A549 (cell line): ENCODE measurements around the gene CYP26A1. TPM values are rescaled to one million over a fixed set of nuclear protein-coding genes. Genes with fewer than 3 reads are reported as not detected.

Experiments used
- ATAC-seq, 2 experiments: fragments of 200-7000 bp in 1 of 2; fragments of >200 bp in 1 of 2; cut with Nextera tagmentation in 1 of 2; cut with Tn5 transposase in 1 of 2; 3 replicates each; pipeline versions ENCODE4 v1.8.0 to v1.9.1; 2018 to 2020; ENCODE audit warnings: mild to moderate bottlenecking in 1 of 2, moderate library complexity in 1 of 2
- CTCF ChIA-PET: fragments of 300-600 bp; sonication (Branson Sonifier 250); formaldehyde crosslinking; extraction: SDS; loops from one replicate; lab custom pipeline; 2021; ENCODE audit warnings: antibody characterized with exemption, inconsistent platforms; lab: Yijun Ruan, JAX
- POLR2A ChIA-PET: fragments of 350-600 bp; formaldehyde crosslinking; extraction: SDS; loops from one replicate; lab custom pipeline; 2021; ENCODE audit warnings: antibody characterized with exemption, inconsistent platforms; lab: Yijun Ruan, JAX
- DNase-seq, 2 experiments: peaks; one replicate each; pipeline versions ENCODE4 v3.0.0 to v3.0.0-alpha.2; 2011 to 2016; ENCODE audit warnings: low read depth in 1 of 2, low spot score in 1 of 2
- FAIRE-seq: peaks from 2 replicates; lab custom pipeline; 2011; peaks lifted over from hg19 to GRCh38; lab: Jason Lieb, UNC
- H3K27ac ChIP-seq, 2 experiments: fragments of >200 bp; sonication (Bioruptor Twin); formaldehyde crosslinking; 3 replicates each; pipeline ENCODE4 v1.5.1; 2016 to 2017
- H3K4me1 ChIP-seq: fragments of >200 bp; sonication (Bioruptor Twin); formaldehyde crosslinking; 3 replicates; pipeline ENCODE4 v1.6.1; 2016
- H3K4me2 ChIP-seq: fragments of >200 bp; sonication (Bioruptor Twin); formaldehyde crosslinking; 3 replicates; pipeline ENCODE4 v1.6.1; 2016
- H3K4me3 ChIP-seq: fragments of >200 bp; sonication (Bioruptor Twin); formaldehyde crosslinking; 3 replicates; pipeline ENCODE4 v1.5.1; 2016
- H3K9me3 ChIP-seq: fragments of >200 bp; sonication (Bioruptor Twin); formaldehyde crosslinking; 3 replicates; pipeline ENCODE4 v1.6.1; 2016
- CBX8 ChIP-seq: fragments of 200-600 bp; sonication (generic); IDR thresholded peaks from 2 replicates; pipeline ENCODE4 v1.6.1; 2016
- CHD2 ChIP-seq: fragments of 150-350 bp; IDR thresholded peaks from 2 replicates; pipeline ENCODE4 v1.6.1; 2014; ENCODE audit warnings: low read length; ENCODE audit not compliant: partially characterized antibody
- CHD4 ChIP-seq: fragments of 200-600 bp; sonication (generic); IDR thresholded peaks from 2 replicates; pipeline ENCODE4 v1.6.1; 2016; ENCODE audit warnings: antibody characterized with exemption, mild to moderate bottlenecking, borderline replicate concordance
- EHMT2 ChIP-seq: fragments of 200-600 bp; sonication (generic); IDR thresholded peaks from 2 replicates; pipeline ENCODE4 v1.6.1; 2016; ENCODE audit warnings: antibody characterized with exemption, low read depth, mild to moderate bottlenecking, moderate library complexity
- EP300 ChIP-seq, 2 experiments: fragments of >200 bp; sonication (Bioruptor Twin); formaldehyde crosslinking; IDR thresholded peaks; 2 replicates in 1 of 2; 3 replicates in 1 of 2; pipeline ENCODE4 v1.6.1; 2016 to 2017
- ESRRA ChIP-seq: fragments of 150-350 bp; IDR thresholded peaks from 2 replicates; pipeline ENCODE4 v1.6.1; 2014; ENCODE audit warnings: mild to moderate bottlenecking, low read length, borderline replicate concordance
- FOSL2 ChIP-seq, 2 experiments: fragments of 450-650 bp in 1 of 2; fragments of >200 bp in 1 of 2; sonication (Bioruptor Twin) in 1 of 2; formaldehyde crosslinking; IDR thresholded peaks; 2 replicates each; pipeline versions ENCODE4 v1.5.0 to v1.6.1; 2016 to 2020; ENCODE audit warnings: mild to moderate bottlenecking in 1 of 2, moderate library complexity in 1 of 2
- HDAC2 ChIP-seq: fragments of 200-600 bp; sonication (generic); IDR thresholded peaks from 2 replicates; pipeline ENCODE4 v1.6.1; 2016
- HMGXB4 ChIP-seq: fragments of 250-450 bp; sonication (Bioruptor Pico); IDR thresholded peaks from 2 replicates; pipeline ENCODE4 v1.5.0; 2021; ENCODE audit warnings: mild to moderate bottlenecking, moderate library complexity, borderline replicate concordance
- HOXB13 ChIP-seq: fragments of 250-450 bp; sonication (Bioruptor Pico); IDR thresholded peaks from 2 replicates; pipeline ENCODE4 v1.5.0; 2020; ENCODE audit warnings: low read depth, mild to moderate bottlenecking, moderate library complexity
- JUNB ChIP-seq: fragments of >200 bp; sonication (Bioruptor Twin); formaldehyde crosslinking; IDR thresholded peaks from 2 replicates; pipeline ENCODE4 v1.6.1; 2016
- NPAS2 ChIP-seq: fragments of 250-450 bp; sonication (Bioruptor Pico); IDR thresholded peaks from 2 replicates; pipeline ENCODE4 v1.8.0; 2022; ENCODE audit warnings: mild to moderate bottlenecking, moderate library complexity, borderline replicate concordance
- PHF8 ChIP-seq: fragments of 200-600 bp; sonication (generic); IDR thresholded peaks from 2 replicates; pipeline ENCODE4 v1.6.1; 2016; ENCODE audit warnings: low read depth, mild to moderate bottlenecking, antibody characterized with exemption, moderate library complexity, borderline replicate concordance
- POLR2A ChIP-seq: IDR thresholded peaks from 2 replicates; pipeline ENCODE4 v1.6.1; 2012; ENCODE audit warnings: mild to moderate bottlenecking, low read length
- REST ChIP-seq: fragments of 200-600 bp; sonication (generic); IDR thresholded peaks from 2 replicates; pipeline ENCODE4 v1.6.1; 2016; ENCODE audit warnings: antibody characterized with exemption, mild to moderate bottlenecking, moderate library complexity
- RFX5 ChIP-seq: fragments of 450-650 bp; IDR thresholded peaks from 2 replicates; pipeline ENCODE4 v1.7.1; 2014; ENCODE audit warnings: antibody characterized with exemption, mild to moderate bottlenecking, moderate library complexity
- SREBF2 ChIP-seq: fragments of 450-650 bp; IDR thresholded peaks from 2 replicates; pipeline ENCODE4 v1.6.1; 2014; ENCODE audit warnings: mild to moderate bottlenecking, moderate library complexity
- ZFP36 ChIP-seq: fragments of 450-650 bp; IDR thresholded peaks from 2 replicates; pipeline ENCODE4 v1.6.1; 2014; ENCODE audit warnings: borderline replicate concordance; ENCODE audit not compliant: partially characterized antibody
- WGBS: methylation state at CpG from one replicate; pipeline ENCODE4 v1.1.6; 2017; ENCODE audit errors: missing lambda C conversion rate; 5-methylcytosine and 5-hydroxymethylcytosine counted together
- polyA plus RNA-seq, 4 experiments: library from polyadenylated mRNA; depleted of rRNA in 3 of 4; stranded (reverse); fragments of >200 nt; fragmentation: RNase III in 1 of 4; extraction: RNeasy Plus Mini Kit Qiagen cat#74134 plus additional on column Dnase treatment in 1 of 4; gene quantifications; 2 replicates in 3 of 4; 3 replicates in 1 of 4; pipeline ENCODE4 v1.2.3, GENCODE V29; 2011 to 2017
- TF ChIP-seq, protein P1 (sequence below): IDR thresholded peaks from 2 replicates; pipeline ENCODE4 v1.6.1; 2012; ENCODE audit warnings: low read depth, borderline replicate concordance
- TF ChIP-seq, protein P2 (sequence below): IDR thresholded peaks from 2 replicates; pipeline ENCODE4 v1.6.1; 2012

CYP26A1 gene
- polyA plus RNA-seq, 2 of the 4 experiments (the other 2 are of a cell fraction) = 1.3 to 7.2 TPM

DNA sequence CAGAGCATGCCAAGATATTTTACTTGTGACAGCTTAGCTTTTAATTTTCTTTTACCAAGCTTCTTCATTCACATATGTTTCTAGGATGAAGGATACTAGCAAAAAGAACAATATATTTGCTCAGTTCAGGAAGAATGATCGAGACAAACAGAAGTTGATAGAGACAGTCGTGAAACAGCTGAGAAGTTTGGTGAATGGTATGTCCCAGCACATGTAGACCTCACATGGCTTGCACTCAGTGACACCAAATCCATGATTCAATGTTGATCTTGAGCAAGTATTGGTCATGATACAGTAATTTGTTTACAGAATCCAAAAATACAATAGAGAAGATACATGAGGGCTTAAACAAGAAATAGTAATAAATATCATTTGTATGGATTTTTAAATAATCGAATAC lies 15.6 kb upstream of the CYP26A1 start:
- Histone ChIP-seq H3K4me1 (no peaks in the 10 kb centered on the region), H3K9me3 (no peaks in the 10 kb centered on the region), H3K4me2 (no peak overlapping the region), H3K4me3 (no peak overlapping the region), H3K27ac (no peak overlapping the region)
- 60% methylated on average over 3 of the region's 3 CpGs for WGBS
- ChIA-PET CTCF (interaction anchor here (0.9 to 2.1 kb wide), 3 partner anchors 13 to 294 kb away, joined by 3 to 10 read pairs (median 4); no protein-coding TSS in a partner anchor), POLR2A (interaction anchor here (1.3 kb wide), 1 partner anchor 15 kb away, joined by 3 read pairs; the partner anchor contains the start of gene CYP26A1)
- TF ChIP-seq ESRRA (no peak), CHD2 (no peak)
- ATAC-seq (no peak), FAIRE-seq (no peak), DNase-seq (no peak)

- 93% methylated on average over 62 of the region's 67 CpGs for WGBS
- Histone ChIP-seq H3K27ac (no peak within 1 kb of the TSS), H3K4me3 (no peak within 1 kb of the TSS), H3K4me1 (no peaks in the 10 kb centered on the region), H3K4me2 (no peak within 1 kb of the TSS), H3K9me3 (no peaks in the 10 kb centered on the region)
- no peak for ATAC-seq
- no peak for DNase-seq
- no peak for TF ChIP-seq HMGXB4 (CRISPR knock-in tag)
- no peak for TF ChIP-seq REST
- no peak for TF ChIP-seq CBX8
- TF ChIP-seq CHD2 = no peak
- ChIA-PET CTCF (interaction anchor here (1.8 to 2.6 kb wide), 2 partner anchors 10 to 95 kb away, joined by 6 to 10 read pairs; no protein-coding TSS in a partner anchor), POLR2A (no interaction called here)
- FAIRE-seq = no peak
Observed at GRCh38 chr10:93059975-93060886, 13.5 kb upstream of the CYP26A1 start, which contains the start of gene CYP26C1. CYP26C1 (plus strand) TSS chr10:93060798; CDS start chr10:93061264, 466 bp downstream.

DNA sequence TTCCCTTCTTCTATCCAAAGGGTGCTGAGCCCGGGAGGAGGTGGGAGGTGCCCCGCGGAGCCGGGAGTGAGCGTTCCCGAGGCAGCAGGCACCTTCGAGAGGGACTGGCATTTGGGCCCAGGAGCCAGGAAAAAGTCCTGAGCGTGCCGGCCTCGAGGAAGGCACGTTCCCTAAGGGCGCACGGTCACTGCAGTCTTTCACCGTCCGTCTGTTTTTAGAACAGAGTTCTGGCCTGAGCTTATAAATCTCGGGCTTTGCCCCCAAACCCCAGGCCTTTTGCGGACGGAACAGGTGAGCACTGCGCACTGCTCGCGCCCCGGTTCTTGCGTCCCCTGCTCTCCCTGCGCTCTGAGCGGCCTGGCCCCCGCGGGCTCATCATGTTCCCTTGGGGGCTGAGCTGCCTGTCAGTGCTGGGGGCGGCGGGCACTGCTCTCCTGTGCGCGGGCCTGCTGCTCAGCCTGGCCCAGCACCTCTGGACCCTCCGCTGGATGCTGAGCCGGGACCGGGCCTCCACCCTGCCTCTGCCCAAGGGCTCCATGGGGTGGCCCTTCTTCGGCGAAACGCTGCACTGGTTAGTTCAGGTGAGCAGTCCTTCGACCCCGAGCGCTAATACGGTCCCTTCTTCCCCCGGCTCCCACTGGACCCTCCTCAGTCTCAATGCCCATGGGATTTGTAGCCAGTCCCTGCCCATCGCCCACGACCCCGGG lies 12.7 kb upstream of the CYP26A1 start:
- 93% methylated on average over 39 of the region's 45 CpGs for WGBS
- POLR2A ChIA-PET = no interaction called here
- no peak for ATAC-seq

More for the DNA sequence above, 12.7 kb upstream of the CYP26A1 start:
- no peak for FAIRE-seq
- H3K4me1 ChIP-seq = no peaks in the 10 kb centered on the region
- TF ChIP-seq NPAS2 (CRISPR knock-in tag) = no peak
- no peak for TF ChIP-seq CHD4
- no peak for TF ChIP-seq EP300 (IDR thresholded peaks at IDR 0.05)
- TF ChIP-seq SREBF2 = no peak
- no peak for TF ChIP-seq EHMT2
- no peak for TF ChIP-seq FOSL2 (IDR thresholded peaks at IDR 0.05)
- no peak for TF ChIP-seq FOSL2 (CRISPR knock-in tag; IDR thresholded peaks at IDR 0.05)
- no peak for TF ChIP-seq ZFP36
- TF ChIP-seq, protein P1, sequence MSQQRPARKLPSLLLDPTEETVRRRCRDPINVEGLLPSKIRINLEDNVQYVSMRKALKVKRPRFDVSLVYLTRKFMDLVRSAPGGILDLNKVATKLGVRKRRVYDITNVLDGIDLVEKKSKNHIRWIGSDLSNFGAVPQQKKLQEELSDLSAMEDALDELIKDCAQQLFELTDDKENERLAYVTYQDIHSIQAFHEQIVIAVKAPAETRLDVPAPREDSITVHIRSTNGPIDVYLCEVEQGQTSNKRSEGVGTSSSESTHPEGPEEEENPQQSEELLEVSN = no peak
- no peak for TF ChIP-seq HDAC2
- TF ChIP-seq, protein P2, sequence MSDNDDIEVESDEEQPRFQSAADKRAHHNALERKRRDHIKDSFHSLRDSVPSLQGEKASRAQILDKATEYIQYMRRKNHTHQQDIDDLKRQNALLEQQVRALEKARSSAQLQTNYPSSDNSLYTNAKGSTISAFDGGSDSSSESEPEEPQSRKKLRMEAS = no peak
- TF ChIP-seq JUNB = no peak
- TF ChIP-seq RFX5 = no peak
- TF ChIP-seq PHF8 = no peak
- no peak for TF ChIP-seq HOXB13
- no peak for TF ChIP-seq POLR2A
- TF ChIP-seq CHD2 = no peak
- no peak overlapping the region for H3K27ac ChIP-seq
- no peak overlapping the region for H3K4me2 ChIP-seq
- no peaks in the 10 kb centered on the region for H3K9me3 ChIP-seq
- CTCF ChIA-PET = interaction anchor here (1.3 to 2.6 kb wide), 3 partner anchors 9 to 96 kb away, joined by 3 to 10 read pairs (median 6); no protein-coding TSS in a partner anchor
- no peak overlapping the region for H3K4me3 ChIP-seq
- no peak for DNase-seq
